HCT116 (cell line): ENCODE measurements around the gene SYNGAP1. TPM values are rescaled to one million over a fixed set of nuclear protein-coding genes. Genes with fewer than 3 reads are reported as not detected.

Experiments
- ATAC-seq: fragments of 200-7000 bp; cut with Tn5 transposase; 2 replicates; pipeline ENCODE4 v1.9.1; 2020; ENCODE audit warnings: mild to moderate bottlenecking, moderate library complexity
- BruUV-seq: library from RNA; stranded (reverse); fragments of 400-500 nt; replicated peaks from 2 replicates; lab custom pipeline; 2021; lab: Mats Ljungman, UMichigan
- CTCF ChIA-PET: fragments of 300-600 bp; sonication (Branson Sonifier 250); formaldehyde crosslinking; loops from one replicate; lab custom pipeline; 2021; ENCODE audit warnings: antibody characterized with exemption; lab: Charles Lee
- POLR2A ChIA-PET: fragments of 300-600, 350-600 bp; sonication (Branson Sonifier 250); formaldehyde crosslinking; loops from one replicate; lab custom pipeline; 2021; ENCODE audit warnings: antibody characterized with exemption; lab: Charles Lee
- RAD21 ChIA-PET, 2 experiments: fragments of 300-600 bp; sonication (Branson Sonifier 250); formaldehyde crosslinking; loops; one replicate each; lab custom pipeline; 2023; ENCODE audit warnings: low total read pairs in 2 of 2; ENCODE audit not compliant: uncharacterized antibody in 2 of 2, unreplicated experiment in 2 of 2, low non-redundant PET in 1 of 2; lab: Charles Lee
- DNase-seq: peaks from one replicate; pipeline ENCODE4 v3.0.0-alpha.2; 2010; ENCODE audit warnings: low read depth, low spot score
- H2AFZ ChIP-seq: fragments of 200-600 bp; shearing (Covaris generic), sonication (generic); 2 replicates; pipeline ENCODE4 v1.6.1; 2017; ENCODE audit warnings: low read depth, mixed run types, mixed read lengths, antibody characterized with exemption, low read length; ENCODE audit not compliant: poor library complexity, severe bottlenecking
- H3K27ac ChIP-seq: 2 replicates; pipeline ENCODE4 v1.5.1; 2012; ENCODE audit warnings: low read depth, low read length
- H3K27me3 ChIP-seq: fragments of 200-600 bp; sonication (generic); 2 replicates; pipeline ENCODE4 v1.6.1; 2016; ENCODE audit warnings: mixed run types, low read length, mixed read lengths; ENCODE audit not compliant: insufficient read depth
- H3K36me3 ChIP-seq, 2 experiments: fragments of 200-500 bp in 1 of 2; fragments of 200-600 bp in 1 of 2; sonication (Bioruptor generic) in 1 of 2; sonication (generic) in 1 of 2; 2 replicates each; pipeline versions ENCODE4 v1.5.1 to v1.6.1; 2014 to 2016; ENCODE audit warnings: low read length in 2 of 2, inconsistent platforms in 1 of 2, mixed read lengths in 1 of 2, mixed run types in 1 of 2; ENCODE audit not compliant: insufficient read depth in 2 of 2, control insufficient read depth in 1 of 2
- H3K4me1 ChIP-seq, 2 experiments: fragments of 200-600 bp in 1 of 2; sonication (generic) in 1 of 2; 2 replicates each; pipeline versions ENCODE4 v1.5.1 to v1.6.1; 2012 to 2017; ENCODE audit warnings: low read length in 2 of 2, inconsistent platforms in 1 of 2, mild to moderate bottlenecking in 1 of 2, mixed read lengths in 1 of 2, mixed run types in 1 of 2, moderate library complexity in 1 of 2; ENCODE audit not compliant: insufficient read depth in 2 of 2, control insufficient read depth in 1 of 2
- H3K4me2 ChIP-seq: fragments of 200-600 bp; sonication (generic); 2 replicates; pipeline ENCODE4 v1.6.1; 2017; ENCODE audit warnings: mixed run types, low read length, mixed read lengths
- H3K4me3 ChIP-seq, 2 experiments: fragments of 200-600 bp in 1 of 2; sonication (generic) in 1 of 2; replicated peaks in 1 of 2; 2 replicates each; pipeline ENCODE4 v1.5.1; 2011 to 2016; ENCODE audit warnings: low read length in 2 of 2, control low read depth in 1 of 2, low read depth in 1 of 2, mild to moderate bottlenecking in 1 of 2, mixed read lengths in 1 of 2, mixed run types in 1 of 2
- H3K79me2 ChIP-seq: fragments of 200-600 bp; sonication (generic); 2 replicates; pipeline ENCODE4 v1.6.1; 2017; ENCODE audit warnings: mild to moderate bottlenecking, mixed run types, low read length, moderate library complexity, mixed read lengths; ENCODE audit not compliant: insufficient read depth
- H3K9ac ChIP-seq: fragments of 200-600 bp; sonication (generic); 2 replicates; pipeline ENCODE4 v1.6.1; 2016; ENCODE audit warnings: low read length, mixed read lengths
- H3K9me2 ChIP-seq: fragments of 200-600 bp; sonication (generic), shearing (Covaris generic); 2 replicates; pipeline ENCODE4 v1.6.1; 2017; ENCODE audit warnings: mixed run types, mild to moderate bottlenecking, moderate library complexity; ENCODE audit not compliant: insufficient read depth
- H3K9me3 ChIP-seq, 2 experiments: fragments of 200-500 bp in 1 of 2; fragments of 200-600 bp in 1 of 2; sonication (Bioruptor generic) in 1 of 2; sonication (generic) in 1 of 2; 2 replicates each; pipeline ENCODE4 v1.6.1; 2014 to 2017; ENCODE audit warnings: low read length in 2 of 2, mixed read lengths in 2 of 2, inconsistent platforms in 1 of 2, low read depth in 1 of 2, mild to moderate bottlenecking in 1 of 2, mixed run types in 1 of 2, moderate library complexity in 1 of 2; ENCODE audit not compliant: control insufficient read depth in 1 of 2, insufficient read depth in 1 of 2
- H4K20me1 ChIP-seq: fragments of 200-600 bp; sonication (generic), shearing (Covaris generic); 2 replicates; pipeline ENCODE4 v1.6.1; 2017; ENCODE audit warnings: mixed run types, mild to moderate bottlenecking, moderate library complexity; ENCODE audit not compliant: insufficient read depth
- JUND ChIP-seq: IDR thresholded peaks from 2 replicates; pipeline ENCODE4 v1.6.1; 2012
- POLR2A ChIP-seq: IDR thresholded peaks from 2 replicates; pipeline ENCODE4 v1.7.0; 2011; ENCODE audit warnings: borderline replicate concordance; ENCODE audit not compliant: insufficient read depth, insufficient read length; ENCODE audit errors: extremely low read depth
- SP1 ChIP-seq: IDR thresholded peaks from 2 replicates; pipeline ENCODE4 v1.6.1; 2012; ENCODE audit warnings: low read depth
- TCF7L2 ChIP-seq: IDR thresholded peaks from 2 replicates; pipeline ENCODE4 v1.7.0; 2011; ENCODE audit warnings: borderline replicate concordance, inconsistent platforms; ENCODE audit not compliant: insufficient read depth, insufficient read length; ENCODE audit errors: extremely low read depth
- ZNF274 ChIP-seq: fragments of 200-500 bp; sonication (Bioruptor generic); IDR thresholded peaks from 2 replicates; pipeline ENCODE4 v1.6.1; 2014; ENCODE audit warnings: mild to moderate bottlenecking, low read depth, low read length, inconsistent platforms
- intact Hi-C: fragments of 100-400 bp; cut with micrococcal nuclease; formaldehyde crosslinking; loops from 2 replicates; pipeline ENCODE4 v1.10.0; 2022
- total RNA-seq: library from RNA; stranded (reverse); gene quantifications from one replicate; pipeline ENCODE4 v1.2.1, GENCODE V29; 2021; ENCODE audit not compliant: unreplicated experiment
- TF ChIP-seq, protein P1 (sequence below): IDR thresholded peaks from 2 replicates; pipeline ENCODE4 v1.6.1; 2012
- TF ChIP-seq, protein P2 (sequence below): IDR thresholded peaks from 2 replicates; pipeline ENCODE4 v1.6.1; 2011; ENCODE audit warnings: mild to moderate bottlenecking, low read length, moderate library complexity; ENCODE audit not compliant: insufficient replicate concordance; ENCODE audit errors: extremely low read depth

Gene SYNGAP1
- total RNA-seq, 1 experiment from 2014 or later = 11.5 TPM

- H3K79me2 ChIP-seq = no peaks in the 10 kb centered on the region
- H3K27me3 ChIP-seq = no peaks in the 10 kb centered on the region
- H3K36me3 ChIP-seq = no peaks in the 10 kb centered on the region
- H3K4me3 ChIP-seq = peak overlapping the region; percentile 65 to 68
- H3K9me3 ChIP-seq = no peaks in the 10 kb centered on the region
- peak overlapping the region; percentile 86 for H3K27ac ChIP-seq
- CTCF ChIA-PET = interaction anchor here (1.3 to 1.6 kb wide), 3 partner anchors 15 to 148 kb away, joined by 3 to 7 read pairs (median 6); partner anchors contain the start of genes B3GALT4 and ZBTB9
- no peak for DNase-seq
- intact Hi-C loops = loop anchor here (5.0 kb wide), 1 partner anchor 128 kb away; the partner anchor contains the start of gene RGL2
- H4K20me1 ChIP-seq = no peaks in the 10 kb centered on the region
- POLR2A ChIA-PET = interaction anchor here (0.6 to 2.1 kb wide), 2 partner anchors 29 to 153 kb away, joined by 3 to 7 read pairs; partner anchors contain the start of genes RPS18, VPS52 and ZBTB9
- TF ChIP-seq TCF7L2 = peak; percentile 46
- TF ChIP-seq ZNF274 = no peak
- TF ChIP-seq, protein P1, sequence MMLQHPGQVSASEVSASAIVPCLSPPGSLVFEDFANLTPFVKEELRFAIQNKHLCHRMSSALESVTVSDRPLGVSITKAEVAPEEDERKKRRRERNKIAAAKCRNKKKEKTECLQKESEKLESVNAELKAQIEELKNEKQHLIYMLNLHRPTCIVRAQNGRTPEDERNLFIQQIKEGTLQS = no peak
- no peak for TF ChIP-seq POLR2A
- TF ChIP-seq SP1 = no peak
- TF ChIP-seq, protein P2, sequence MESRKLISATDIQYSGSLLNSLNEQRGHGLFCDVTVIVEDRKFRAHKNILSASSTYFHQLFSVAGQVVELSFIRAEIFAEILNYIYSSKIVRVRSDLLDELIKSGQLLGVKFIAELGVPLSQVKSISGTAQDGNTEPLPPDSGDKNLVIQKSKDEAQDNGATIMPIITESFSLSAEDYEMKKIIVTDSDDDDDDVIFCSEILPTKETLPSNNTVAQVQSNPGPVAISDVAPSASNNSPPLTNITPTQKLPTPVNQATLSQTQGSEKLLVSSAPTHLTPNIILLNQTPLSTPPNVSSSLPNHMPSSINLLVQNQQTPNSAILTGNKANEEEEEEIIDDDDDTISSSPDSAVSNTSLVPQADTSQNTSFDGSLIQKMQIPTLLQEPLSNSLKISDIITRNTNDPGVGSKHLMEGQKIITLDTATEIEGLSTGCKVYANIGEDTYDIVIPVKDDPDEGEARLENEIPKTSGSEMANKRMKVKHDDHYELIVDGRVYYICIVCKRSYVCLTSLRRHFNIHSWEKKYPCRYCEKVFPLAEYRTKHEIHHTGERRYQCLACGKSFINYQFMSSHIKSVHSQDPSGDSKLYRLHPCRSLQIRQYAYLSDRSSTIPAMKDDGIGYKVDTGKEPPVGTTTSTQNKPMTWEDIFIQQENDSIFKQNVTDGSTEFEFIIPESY = no peak
- TF ChIP-seq JUND = no peak
- H3K9me2 ChIP-seq = no peaks in the 10 kb centered on the region
- H3K4me1 ChIP-seq = peaks cover 16 to 48% of the 10 kb centered on the region in 2 experiments; a peak in 3 of 4 replicates
- no peak overlapping the region for H2AFZ ChIP-seq
- H3K9ac ChIP-seq = peak overlapping the region; percentile 75
- peak overlapping the region; percentile 82 for H3K4me2 ChIP-seq
- peak; percentile 3 for ATAC-seq
- RAD21 ChIA-PET = no interaction called here
- BruUV-seq = TSS peak; percentile 93
Observed at GRCh38 chr6:33424855-33425667, 5.2 kb downstream of the SYNGAP1 start.
